ENCODE measurements around the gene CEP112.
"Not testable (repeated sequence)": the region's sequence is repeated elsewhere in the genome, so short reads cannot be mapped to it uniquely, and the experiment has no call there.

CEP112 gene

DNA sequence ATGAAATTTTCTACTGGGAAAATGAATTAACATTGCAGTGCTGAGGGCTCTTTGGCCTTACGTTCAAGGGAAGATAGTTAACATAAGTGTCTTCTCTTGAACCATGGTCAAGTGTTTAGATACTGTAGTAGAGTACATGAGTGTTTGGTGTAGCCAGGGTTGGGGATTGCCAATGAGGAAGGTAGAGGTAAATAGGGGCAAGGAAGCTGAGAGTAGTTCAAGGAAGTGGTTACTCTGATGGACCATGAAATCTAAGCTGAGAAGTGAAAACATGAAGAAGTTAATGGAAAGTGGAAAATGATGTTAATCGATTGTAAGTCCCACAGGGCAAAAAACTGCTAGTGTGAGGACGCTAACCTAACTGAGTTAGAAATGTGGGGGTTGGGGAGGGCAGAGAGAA, 380.9 kb downstream of the CEP112 start:
- Histone ChIP-seq H3K27ac (ENCODE audit: low read length) (no peak overlapping the region), H3K36me3 (ENCODE audit: control insufficient read depth, low read depth, low read length) (no peaks in the 10 kb centered on the region), H3K4me1 (ENCODE audit: control insufficient read depth, low read depth, low read length) (no peaks in the 10 kb centered on the region), H3K9ac (ENCODE audit: low read length) (no peak overlapping the region), H3K9me3 (ENCODE audit: control insufficient read depth, low read depth, low read length) (peaks cover 6% of the 10 kb centered on the region), H3K4me3 (ENCODE audit: low read length) (no peak overlapping the region), H3K27me3 (ENCODE audit: control insufficient read depth, insufficient read depth, low read length) (no peaks in the 10 kb centered on the region)

- Histone ChIP-seq H3K4me1 (ENCODE audit: control insufficient read depth, low read depth, low read length) (no peaks in the 10 kb centered on the region), H3K4me3 (ENCODE audit: low read length) (no peak overlapping the region), H3K27ac (ENCODE audit: low read length) (no peak overlapping the region), H3K9ac (ENCODE audit: low read length) (no peak overlapping the region), H3K36me3 (ENCODE audit: control insufficient read depth, low read depth, low read length) (no peaks in the 10 kb centered on the region), H3K27me3 (ENCODE audit: control insufficient read depth, insufficient read depth, low read length) (no peaks in the 10 kb centered on the region), H3K9me3 (ENCODE audit: control insufficient read depth, low read depth, low read length) (peaks cover 6% of the 10 kb centered on the region)
Measured at GRCh38 chr17:65809366-65809765, 382.6 kb downstream of the CEP112 start.

- H3K27ac ChIP-seq (ENCODE audit: low read length) = not testable (repeated sequence)
Measured at GRCh38 chr17:65808566-65808965, 383.4 kb downstream of the CEP112 start.

DNA sequence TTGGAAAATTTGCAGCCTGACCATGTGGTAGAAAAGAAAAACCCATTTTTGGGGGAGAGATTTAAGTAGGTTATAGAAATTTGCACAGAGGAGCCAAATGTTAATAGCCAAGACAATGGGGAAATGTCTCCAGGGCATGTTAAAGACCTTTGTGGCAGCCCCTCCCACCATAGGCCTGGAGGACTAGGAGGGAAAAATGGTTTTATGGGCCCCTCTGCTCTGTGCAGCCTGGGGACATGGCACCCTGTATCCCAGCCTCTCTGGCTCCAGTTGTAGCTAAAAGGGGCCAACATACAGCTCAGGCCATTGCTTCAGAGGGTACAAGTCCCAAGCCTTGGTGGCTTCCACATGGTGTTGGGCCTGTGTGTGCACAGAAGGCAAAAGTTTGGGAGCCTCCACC, 384.6 kb downstream of the CEP112 start:
- H3K9ac ChIP-seq (ENCODE audit: low read length) = no peak overlapping the region
- no peak overlapping the region for H3K27ac ChIP-seq (ENCODE audit: low read length)
- no peaks in the 10 kb centered on the region for H3K4me1 ChIP-seq (ENCODE audit: control insufficient read depth, low read depth, low read length)
- no peaks in the 10 kb centered on the region for H3K36me3 ChIP-seq (ENCODE audit: control insufficient read depth, low read depth, low read length)
- no peak overlapping the region for H3K4me3 ChIP-seq (ENCODE audit: low read length)
- no peaks in the 10 kb centered on the region for H3K27me3 ChIP-seq (ENCODE audit: control insufficient read depth, insufficient read depth, low read length)
- H3K9me3 ChIP-seq (ENCODE audit: control insufficient read depth, low read depth, low read length) = peaks cover 10% of the 10 kb centered on the region

More at GRCh38 chr17:65808566-65808965, 383.4 kb downstream of the CEP112 start:
- H3K9ac ChIP-seq (ENCODE audit: low read length); H3K4me3 ChIP-seq (ENCODE audit: low read length); H3K4me1 ChIP-seq (ENCODE audit: control insufficient read depth, low read depth, low read length); H3K36me3 ChIP-seq (ENCODE audit: control insufficient read depth, low read depth, low read length); H3K27me3 ChIP-seq (ENCODE audit: control insufficient read depth, insufficient read depth, low read length); H3K9me3 ChIP-seq (ENCODE audit: control insufficient read depth, low read depth, low read length): not testable (repeated sequence)

DNA sequence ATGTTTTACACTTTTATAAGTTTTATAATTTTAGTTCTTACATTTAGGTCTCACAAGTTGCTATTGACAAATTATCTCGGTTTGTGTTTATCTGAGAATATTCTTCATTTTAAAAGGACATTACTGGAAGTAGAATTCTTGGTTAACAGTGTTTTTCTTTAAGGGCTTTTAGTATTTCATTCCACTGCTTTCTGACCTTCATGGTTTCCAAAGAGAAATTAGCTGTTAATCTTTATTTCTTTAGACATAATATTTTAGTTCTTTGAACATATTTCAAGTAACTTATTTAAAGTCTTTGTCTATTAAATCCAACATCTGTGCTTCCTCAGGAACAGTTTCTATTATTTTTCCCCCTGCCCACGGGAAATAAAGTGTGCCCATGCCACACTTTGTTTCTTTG, 390.4 kb downstream of the CEP112 start:
- no peak overlapping the region for H3K9ac ChIP-seq (ENCODE audit: low read length)
- H3K9me3 ChIP-seq (ENCODE audit: control insufficient read depth, low read depth, low read length) = peaks cover 18% of the 10 kb centered on the region
- H3K36me3 ChIP-seq (ENCODE audit: control insufficient read depth, low read depth, low read length) = no peaks in the 10 kb centered on the region
- no peaks in the 10 kb centered on the region for H3K4me1 ChIP-seq (ENCODE audit: control insufficient read depth, low read depth, low read length)
- H3K4me3 ChIP-seq (ENCODE audit: low read length) = no peak overlapping the region
- H3K27me3 ChIP-seq (ENCODE audit: control insufficient read depth, insufficient read depth, low read length) = no peaks in the 10 kb centered on the region
- no peak overlapping the region for H3K27ac ChIP-seq (ENCODE audit: low read length)

DNA sequence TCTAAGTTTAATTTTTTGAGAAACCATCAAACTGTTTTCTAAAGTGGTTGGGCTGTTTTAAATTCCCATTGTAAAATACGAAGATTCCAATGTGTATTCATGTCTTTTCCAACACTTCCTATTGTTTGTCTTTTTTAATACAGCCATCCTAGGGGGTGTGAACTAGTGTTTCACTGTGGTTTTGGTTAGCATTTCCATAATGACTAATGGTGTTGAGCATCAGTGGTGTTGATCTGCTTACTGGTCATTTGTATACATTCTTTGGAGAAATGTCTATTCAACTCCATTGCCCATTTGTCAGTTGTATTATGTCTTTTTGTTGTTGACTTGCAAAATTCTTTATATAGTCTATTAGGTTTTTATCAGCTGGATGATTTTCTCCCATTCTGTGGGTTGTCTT, 391.3 kb downstream of the CEP112 start:
- Histone ChIP-seq H3K9ac (ENCODE audit: low read length) (no peak overlapping the region), H3K27me3 (ENCODE audit: control insufficient read depth, insufficient read depth, low read length) (no peaks in the 10 kb centered on the region)

DNA sequence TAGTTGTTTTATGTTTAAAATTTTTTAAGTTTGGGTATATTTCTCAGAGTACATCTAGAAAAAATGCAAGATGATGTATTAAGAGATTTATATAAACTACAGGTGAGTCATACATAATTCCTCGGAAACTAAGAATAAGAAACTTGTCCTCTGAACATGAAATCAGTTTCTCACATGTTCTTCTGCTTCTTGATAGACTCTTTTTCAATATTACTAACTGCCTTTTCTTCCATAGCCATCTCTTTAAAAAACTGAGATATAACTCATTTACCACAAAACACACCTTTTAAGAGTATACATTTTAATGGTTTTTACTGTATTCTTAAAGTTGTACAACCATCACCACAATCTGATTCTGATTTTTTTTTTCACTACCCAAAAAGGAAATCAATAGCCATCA, 392.1 kb downstream of the CEP112 start:
- H3K9ac ChIP-seq (ENCODE audit: low read length) = no peak overlapping the region
- H3K4me1 ChIP-seq (ENCODE audit: control insufficient read depth, low read depth, low read length) = no peaks in the 10 kb centered on the region
- peaks cover 18% of the 10 kb centered on the region for H3K9me3 ChIP-seq (ENCODE audit: control insufficient read depth, low read depth, low read length)
- H3K36me3 ChIP-seq (ENCODE audit: control insufficient read depth, low read depth, low read length) = no peaks in the 10 kb centered on the region
- no peaks in the 10 kb centered on the region for H3K27me3 ChIP-seq (ENCODE audit: control insufficient read depth, insufficient read depth, low read length)
- H3K4me3 ChIP-seq (ENCODE audit: low read length) = no peak overlapping the region
- H3K27ac ChIP-seq (ENCODE audit: low read length) = no peak overlapping the region

More for the DNA sequence above, 391.3 kb downstream of the CEP112 start:
- H3K36me3 ChIP-seq (ENCODE audit: control insufficient read depth, low read depth, low read length) = no peaks in the 10 kb centered on the region
- no peak overlapping the region for H3K27ac ChIP-seq (ENCODE audit: low read length)
- H3K9me3 ChIP-seq (ENCODE audit: control insufficient read depth, low read depth, low read length) = peaks cover 18% of the 10 kb centered on the region
- H3K4me3 ChIP-seq (ENCODE audit: low read length) = no peak overlapping the region
- H3K4me1 ChIP-seq (ENCODE audit: control insufficient read depth, low read depth, low read length) = no peaks in the 10 kb centered on the region

DNA sequence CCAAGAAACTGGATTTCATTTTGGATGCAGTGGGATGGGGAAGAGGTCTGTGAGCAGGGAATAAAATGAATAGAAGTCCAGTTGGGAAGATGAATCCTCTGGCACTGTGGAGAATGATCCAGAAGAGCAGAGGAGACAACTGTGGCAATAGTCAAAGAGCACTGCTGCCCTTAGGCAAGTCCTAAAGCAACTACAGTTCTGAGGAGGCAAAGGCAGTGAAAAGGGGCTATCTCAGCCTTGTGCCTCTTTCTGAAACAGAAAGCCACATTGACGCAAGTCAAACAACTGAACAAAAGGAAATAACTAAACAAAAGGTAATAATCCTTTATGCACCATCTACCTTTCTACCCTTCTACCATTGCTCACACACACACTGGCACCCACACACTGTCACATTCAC, 392.5 kb downstream of the CEP112 start:
- H3K27ac ChIP-seq (ENCODE audit: low read length) = no peak overlapping the region
- peaks cover 18% of the 10 kb centered on the region for H3K9me3 ChIP-seq (ENCODE audit: control insufficient read depth, low read depth, low read length)
- H3K9ac ChIP-seq (ENCODE audit: low read length) = no peak overlapping the region
- no peaks in the 10 kb centered on the region for H3K36me3 ChIP-seq (ENCODE audit: control insufficient read depth, low read depth, low read length)
- no peaks in the 10 kb centered on the region for H3K27me3 ChIP-seq (ENCODE audit: control insufficient read depth, insufficient read depth, low read length)
- H3K4me1 ChIP-seq (ENCODE audit: control insufficient read depth, low read depth, low read length) = no peaks in the 10 kb centered on the region
- H3K4me3 ChIP-seq (ENCODE audit: low read length) = no peak overlapping the region

- Histone ChIP-seq H3K4me3 (ENCODE audit: low read length) (no peak overlapping the region), H3K9ac (ENCODE audit: low read length) (no peak overlapping the region), H3K36me3 (ENCODE audit: control insufficient read depth, low read depth, low read length) (no peaks in the 10 kb centered on the region), H3K27ac (ENCODE audit: low read length) (no peak overlapping the region), H3K27me3 (ENCODE audit: control insufficient read depth, insufficient read depth, low read length) (no peaks in the 10 kb centered on the region), H3K4me1 (ENCODE audit: control insufficient read depth, low read depth, low read length) (no peaks in the 10 kb centered on the region), H3K9me3 (ENCODE audit: control insufficient read depth, low read depth, low read length) (peaks cover 15% of the 10 kb centered on the region)
Measured at GRCh38 chr17:65797809-65798208, 394.1 kb downstream of the CEP112 start.

DNA sequence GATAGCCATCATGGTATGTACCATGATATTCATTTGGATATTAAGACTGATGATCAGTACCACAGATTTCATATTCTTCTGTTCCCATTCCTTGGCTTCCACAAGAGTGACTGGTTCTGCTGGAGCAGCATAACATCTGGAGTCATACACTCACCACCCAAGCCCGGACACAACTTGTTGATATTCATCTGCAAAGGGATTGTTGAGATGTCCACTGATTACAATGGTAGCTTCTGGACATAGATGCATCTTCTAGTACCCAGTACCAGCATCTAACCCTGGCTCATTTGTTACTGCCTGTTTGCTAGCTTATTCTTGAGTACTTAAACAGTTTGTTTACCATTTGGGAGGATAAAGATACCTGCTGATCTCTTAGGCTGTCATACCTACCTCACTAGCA, 394.8 kb downstream of the CEP112 start:
- Histone ChIP-seq H3K27ac (ENCODE audit: low read length) (no peak overlapping the region), H3K36me3 (ENCODE audit: control insufficient read depth, low read depth, low read length) (no peaks in the 10 kb centered on the region), H3K4me3 (ENCODE audit: low read length) (no peak overlapping the region), H3K27me3 (ENCODE audit: control insufficient read depth, insufficient read depth, low read length) (no peaks in the 10 kb centered on the region), H3K4me1 (ENCODE audit: control insufficient read depth, low read depth, low read length) (peaks cover under 1% of the 10 kb centered on the region), H3K9me3 (ENCODE audit: control insufficient read depth, low read depth, low read length) (peaks cover 14% of the 10 kb centered on the region), H3K9ac (ENCODE audit: low read length) (no peak overlapping the region)

- H3K27ac ChIP-seq (ENCODE audit: low read length) = no peak overlapping the region
- no peaks in the 10 kb centered on the region for H3K36me3 ChIP-seq (ENCODE audit: control insufficient read depth, low read depth, low read length)
- H3K4me1 ChIP-seq (ENCODE audit: control insufficient read depth, low read depth, low read length) = peaks cover 15% of the 10 kb centered on the region
- H3K4me3 ChIP-seq (ENCODE audit: low read length) = no peak overlapping the region
- H3K27me3 ChIP-seq (ENCODE audit: control insufficient read depth, insufficient read depth, low read length) = no peaks in the 10 kb centered on the region
- H3K9me3 ChIP-seq (ENCODE audit: control insufficient read depth, low read depth, low read length) = no peaks in the 10 kb centered on the region
- no peak overlapping the region for H3K9ac ChIP-seq (ENCODE audit: low read length)
Measured at GRCh38 chr17:65794572-65794971, 397.4 kb downstream of the CEP112 start.

- no peaks in the 10 kb centered on the region for H3K27me3 ChIP-seq (ENCODE audit: control insufficient read depth, insufficient read depth, low read length)
- H3K36me3 ChIP-seq (ENCODE audit: control insufficient read depth, low read depth, low read length) = no peaks in the 10 kb centered on the region
- no peak overlapping the region for H3K9ac ChIP-seq (ENCODE audit: low read length)
- H3K9me3 ChIP-seq (ENCODE audit: control insufficient read depth, low read depth, low read length) = no peaks in the 10 kb centered on the region
- H3K27ac ChIP-seq (ENCODE audit: low read length) = no peak overlapping the region
- H3K4me3 ChIP-seq (ENCODE audit: low read length) = no peak overlapping the region
- peaks cover 15% of the 10 kb centered on the region for H3K4me1 ChIP-seq (ENCODE audit: control insufficient read depth, low read depth, low read length)
Measured at GRCh38 chr17:65790241-65790640, 401.7 kb downstream of the CEP112 start.

All from iPS-18a (cell line).